ENCODE results near the gene SIGLEC11.

- TF ChIP-seq GATA2 (IDR thresholded peaks at IDR 0.05; ENCODE audit: low read depth, low read length) (no peak), GATA3 (IDR thresholded peaks at IDR 0.05; ENCODE audit: low read depth, low read length) (no peak)
Measured at GRCh38 chr19:49951806-49952478, 9.0 kb downstream of the SIGLEC11 start.
